H1 (cell line): ENCODE measurements around the gene PSMB1.
A peak's percentile ranks its signal among the peaks of the same experiment; 100 is the strongest.

Source experiments
- ATF3 ChIP-seq: IDR thresholded peaks from 2 replicates; pipeline ENCODE4 v1.6.1; 2011; ENCODE audit warnings: low read depth, mild to moderate bottlenecking, low read length; ENCODE audit not compliant: insufficient read depth
- CTCF ChIP-seq, 3 experiments: IDR thresholded peaks; 1 replicate in 2 of 3; 2 replicates in 1 of 3; pipeline versions ENCODE4 v1.5.1 to v1.6.1; 2011; ENCODE audit warnings: low read length in 3 of 3, mild to moderate bottlenecking in 3 of 3, inconsistent platforms in 2 of 3, low read depth in 1 of 3, moderate library complexity in 1 of 3; ENCODE audit not compliant: insufficient read depth in 1 of 3; ENCODE audit errors: control extremely low read depth in 1 of 3
- EZH2 ChIP-seq: fragments of 200-600 bp; sonication (generic); IDR thresholded peaks from 2 replicates; pipeline ENCODE4 v1.7.1; 2012; ENCODE audit warnings: low read depth, mild to moderate bottlenecking, moderate library complexity, low read length, inconsistent platforms; ENCODE audit not compliant: severe bottlenecking
- JUND ChIP-seq: IDR thresholded peaks from 2 replicates; pipeline ENCODE4 v1.6.1; 2011; ENCODE audit warnings: mild to moderate bottlenecking, improper control_type of control experiment, low read length
- RXRA ChIP-seq: IDR thresholded peaks from 2 replicates; pipeline ENCODE4 v1.6.1; 2011; ENCODE audit warnings: low read depth, mild to moderate bottlenecking, low read length, moderate library complexity; ENCODE audit not compliant: insufficient read depth
- TAF7 ChIP-seq: optimal IDR thresholded peaks from 2 replicates; pipeline ENCODE3; 2011; ENCODE audit warnings: low read depth, mild to moderate bottlenecking, inconsistent platforms, low read length, moderate library complexity, borderline replicate concordance
- USF2 ChIP-seq: IDR thresholded peaks from 2 replicates; pipeline ENCODE4 v1.6.1; 2011; ENCODE audit warnings: low read length, improper control_type of control experiment

GRCh38 chr6:170575250-170575649 lies 22.1 kb upstream of the PSMB1 start:
- TF ChIP-seq ATF3 (no peak), TAF7 (no peak), CTCF (IDR thresholded peaks at IDR 0.05; ENCODE audit: control extremely low read depth in 1 of 3, insufficient read depth in 1 of 3, low read depth in 1 of 3, low read length in 3 of 3) (peak in 2 of 3 experiments; percentile 38 to 50; a peak in 3 of 4 replicates), EZH2 (no peak), USF2 (no peak), RXRA (no peak), JUND (no peak)
